ENCODE measurements around the gene ASH1L. TPM values are rescaled to one million over a fixed set of nuclear protein-coding genes. Genes with fewer than 3 reads are reported as not detected.
"Not testable (repeated sequence)": the region's sequence is repeated elsewhere in the genome, so short reads cannot be mapped to it uniquely, and the experiment has no call there.

ASH1L gene
- total RNA-seq, 5 donors from 2014 or later (not counting 1 experiment from before 2014, with no cell fraction given): 78.0 to 105 (median 81.1) TPM

GRCh38 chr1:155563377-155564022 is 897 bp upstream of the ASH1L start:
- H3K9me3 ChIP-seq; H3K27me3 Mint-ChIP-seq; H3K9me3 Mint-ChIP-seq; H3K27me3 ChIP-seq (replicated peaks in 1 of 2; ENCODE audit: control insufficient read depth in 2 of 2, extremely low read depth in 1 of 2, insufficient read depth in 2 of 2, low read length in 1 of 2); H3K36me3 Mint-ChIP-seq; H3K36me3 ChIP-seq (ENCODE audit: control insufficient read depth in 2 of 2, extremely low read depth in 1 of 2, insufficient read depth in 1 of 2, low read length in 1 of 2): not testable (repeated sequence)
- Histone ChIP-seq H3K27ac (ENCODE audit: low read length) (peak overlapping the region; percentile 92), H3K4me1 (ENCODE audit: control insufficient read depth in 1 of 2, extremely low read depth in 1 of 2, insufficient read depth in 2 of 2, low read length in 2 of 2) (peaks cover 15 to 30% of the 10 kb centered on the region in 2 experiments), H3K4me3 (ENCODE audit: control insufficient read depth in 1 of 2, extremely low read depth in 1 of 2, low read length in 1 of 2) (peak overlapping the region; percentile 93 to 95)
- POLR2A ChIA-PET: interaction anchor here (0.6 to 0.7 kb wide), 2 partner anchors 37 to 1402 kb away, joined by 4 to 6 read pairs; no protein-coding TSS in a partner anchor
- CTCF ChIA-PET: interaction anchor here in 1 of 2 donors (0.6 kb wide), 2 partner anchors 28 to 45 kb away, joined by 3 read pairs; no protein-coding TSS in a partner anchor
- peak overlapping the region; percentile 99 for H3K27ac Mint-ChIP-seq
- H3K4me1 Mint-ChIP-seq: peaks cover 48 to 54% (median 51%) of the 10 kb centered on the region in 3 donors
- peak; percentile 4 to 8 (median 6) for ATAC-seq (replicated peaks in 1 of 4)
- DNase-seq: peak in 1 of 35 experiments; percentile 20
- H3K4me3 Mint-ChIP-seq: peak overlapping the region; percentile 98 to 99 (median 99)
- WGBS (ENCODE audit: insufficient coverage): 0% methylated on average over 3 of the region's 19 CpGs

- CTCF ChIA-PET; H3K27me3 Mint-ChIP-seq; POLR2A ChIA-PET; H3K36me3 ChIP-seq (ENCODE audit: control insufficient read depth in 2 of 2, extremely low read depth in 1 of 2, insufficient read depth in 1 of 2, low read length in 1 of 2); H3K9me3 Mint-ChIP-seq; H3K27me3 ChIP-seq (replicated peaks in 1 of 2; ENCODE audit: control insufficient read depth in 2 of 2, extremely low read depth in 1 of 2, insufficient read depth in 2 of 2, low read length in 1 of 2); H3K36me3 Mint-ChIP-seq; H3K9me3 ChIP-seq: not testable (repeated sequence)
- peak in 34 of 35 experiments; percentile 23 to 78 (median 59) for DNase-seq
- peak overlapping the region; percentile 98 to 99 (median 99) for H3K4me3 Mint-ChIP-seq
- 0% methylated on average over 45 of the region's 56 CpGs for WGBS (ENCODE audit: insufficient coverage)
- H3K4me1 ChIP-seq (ENCODE audit: control insufficient read depth in 1 of 2, extremely low read depth in 1 of 2, insufficient read depth in 2 of 2, low read length in 2 of 2): peaks cover 17 to 38% of the 10 kb centered on the region in 2 experiments
- peak overlapping the region; percentile 92 for H3K27ac Mint-ChIP-seq
- H3K4me3 ChIP-seq (ENCODE audit: control insufficient read depth in 1 of 2, extremely low read depth in 1 of 2, low read length in 1 of 2): peak overlapping the region; percentile 88 to 95
- H3K4me1 Mint-ChIP-seq: peaks cover 57 to 62% (median 61%) of the 10 kb centered on the region in 3 donors
- H3K27ac ChIP-seq (ENCODE audit: low read length): peak overlapping the region; percentile 92
- ATAC-seq (replicated peaks in 1 of 4): peak; percentile 40 to 53 (median 47)
These were observed 623 bp downstream of the ASH1L start for GRCh38 chr1:155561779-155562580.

- Histone ChIP-seq H3K9me3 (no peaks in the 10 kb centered on the region), H3K4me3 (ENCODE audit: control insufficient read depth in 1 of 2, extremely low read depth in 1 of 2, low read length in 1 of 2) (no peak overlapping the region), H3K36me3 (ENCODE audit: control insufficient read depth in 2 of 2, extremely low read depth in 1 of 2, insufficient read depth in 1 of 2, low read length in 1 of 2) (peaks cover 5 to 7% of the 10 kb centered on the region in 2 donors), H3K27ac (ENCODE audit: low read length) (no peak overlapping the region), H3K4me1 (ENCODE audit: control insufficient read depth in 1 of 2, extremely low read depth in 1 of 2, insufficient read depth in 2 of 2, low read length in 2 of 2) (peaks cover 13 to 35% of the 10 kb centered on the region in 2 experiments), H3K27me3 (replicated peaks in 1 of 2; ENCODE audit: control insufficient read depth in 2 of 2, extremely low read depth in 1 of 2, insufficient read depth in 2 of 2, low read length in 1 of 2) (no peaks in the 10 kb centered on the region)
- Mint-ChIP-seq H3K4me1 (peaks cover 50 to 67% (median 66%) of the 10 kb centered on the region in 3 donors), H3K27me3 (no peaks in the 10 kb centered on the region), H3K27ac (no peak overlapping the region), H3K36me3 (peaks cover 9% of the 10 kb centered on the region), H3K9me3 (no peaks in the 10 kb centered on the region), H3K4me3 (no peak overlapping the region)
- no peak for ATAC-seq (replicated peaks in 1 of 4)
- DNase-seq: no peak
- POLR2A ChIA-PET: no interaction called here
- CTCF ChIA-PET: interaction anchor here in 1 of 2 donors (0.7 kb wide), 1 partner anchor 147 kb away, joined by 4 read pairs; no protein-coding TSS in a partner anchor
These were observed 6.7 kb downstream of the ASH1L start for GRCh38 chr1:155555915-155556314.

GRCh38 chr1:155553349-155553748 is 9.3 kb downstream of the ASH1L start:
- no peak overlapping the region for H3K27ac ChIP-seq (ENCODE audit: low read length)
- peak in 2 of 4 experiments; percentile 33 to 39 for ATAC-seq (replicated peaks in 1 of 4)
- Mint-ChIP-seq H3K27ac (peak overlapping the region; percentile 50 to 64), H3K4me3 (peak overlapping the region; percentile 18 to 31 (median 19)), H3K27me3 (no peaks in the 10 kb centered on the region), H3K9me3 (peaks cover 0 to 3% (median 0%) of the 10 kb centered on the region in 3 donors), H3K4me1 (peaks cover 47 to 68% (median 61%) of the 10 kb centered on the region in 3 donors), H3K36me3 (peaks cover 18% of the 10 kb centered on the region)
- no peaks in the 10 kb centered on the region for H3K27me3 ChIP-seq (replicated peaks in 1 of 2; ENCODE audit: control insufficient read depth in 2 of 2, extremely low read depth in 1 of 2, insufficient read depth in 2 of 2, low read length in 1 of 2)
- peaks cover 5 to 7% of the 10 kb centered on the region in 2 donors for H3K36me3 ChIP-seq (ENCODE audit: control insufficient read depth in 2 of 2, extremely low read depth in 1 of 2, insufficient read depth in 1 of 2, low read length in 1 of 2)
- POLR2A ChIA-PET: interaction anchor here in 1 of 2 donors (0.6 kb wide), 1 partner anchor 161 kb away, joined by 4 read pairs; no protein-coding TSS in a partner anchor
- CTCF ChIA-PET: no interaction called here
- H3K9me3 ChIP-seq: no peaks in the 10 kb centered on the region
- no peak for DNase-seq
- no peak overlapping the region for H3K4me3 ChIP-seq (ENCODE audit: control insufficient read depth in 1 of 2, extremely low read depth in 1 of 2, low read length in 1 of 2)
- peaks cover 2 to 31% of the 10 kb centered on the region in 2 experiments for H3K4me1 ChIP-seq (ENCODE audit: control insufficient read depth in 1 of 2, extremely low read depth in 1 of 2, insufficient read depth in 2 of 2, low read length in 2 of 2)
- 44% methylated on average over 3 of the region's 5 CpGs for WGBS (ENCODE audit: insufficient coverage)

- Histone ChIP-seq H3K4me3 (ENCODE audit: control insufficient read depth in 1 of 2, extremely low read depth in 1 of 2, low read length in 1 of 2) (no peak overlapping the region), H3K4me1 (ENCODE audit: control insufficient read depth in 1 of 2, extremely low read depth in 1 of 2, insufficient read depth in 2 of 2, low read length in 2 of 2) (peaks cover 0 to 28% of the 10 kb centered on the region in 2 experiments), H3K36me3 (ENCODE audit: control insufficient read depth in 2 of 2, extremely low read depth in 1 of 2, insufficient read depth in 1 of 2, low read length in 1 of 2) (peaks cover 0 to 7% of the 10 kb centered on the region in 2 donors), H3K9me3 (no peaks in the 10 kb centered on the region), H3K27ac (ENCODE audit: low read length) (no peak overlapping the region), H3K27me3 (replicated peaks in 1 of 2; ENCODE audit: control insufficient read depth in 2 of 2, extremely low read depth in 1 of 2, insufficient read depth in 2 of 2, low read length in 1 of 2) (no peaks in the 10 kb centered on the region)
- H3K4me1 Mint-ChIP-seq: peaks cover 64 to 68% (median 66%) of the 10 kb centered on the region in 3 donors
- WGBS (ENCODE audit: insufficient coverage): no CpG with 5 or more reads among the region's 2 CpGs
- H3K9me3 Mint-ChIP-seq: peaks cover 0 to 3% (median 0%) of the 10 kb centered on the region in 3 donors
- ChIA-PET POLR2A (no interaction called here), CTCF (no interaction called here)
- H3K27ac Mint-ChIP-seq: peak overlapping the region in 1 of 2 donors; percentile 6
- no peaks in the 10 kb centered on the region for H3K27me3 Mint-ChIP-seq
- H3K4me3 Mint-ChIP-seq: no peak overlapping the region
- peaks cover 20% of the 10 kb centered on the region for H3K36me3 Mint-ChIP-seq
- DNase-seq: no peak
- no peak for ATAC-seq (replicated peaks in 1 of 4)
These were observed 13.9 kb downstream of the ASH1L start for GRCh38 chr1:155548706-155549105.
